ENCODE data around the gene HK1.

HK1 gene

GRCh38 chr10:69425041-69425440, 146.7 kb downstream of the HK1 start:
- H3K36me3 ChIP-seq (ENCODE audit: control insufficient read depth, insufficient read depth, low read length): no peaks in the 10 kb centered on the region
- no peaks in the 10 kb centered on the region for H3K27me3 ChIP-seq (replicated peaks; ENCODE audit: control insufficient read depth, insufficient read depth, low read length)
- H3K4me3 ChIP-seq (replicated peaks; ENCODE audit: low read depth, low read length): no peak overlapping the region
- no peak for DNase-seq (ENCODE audit: extremely low read depth, insufficient read length)
- TF ChIP-seq, protein P1, sequence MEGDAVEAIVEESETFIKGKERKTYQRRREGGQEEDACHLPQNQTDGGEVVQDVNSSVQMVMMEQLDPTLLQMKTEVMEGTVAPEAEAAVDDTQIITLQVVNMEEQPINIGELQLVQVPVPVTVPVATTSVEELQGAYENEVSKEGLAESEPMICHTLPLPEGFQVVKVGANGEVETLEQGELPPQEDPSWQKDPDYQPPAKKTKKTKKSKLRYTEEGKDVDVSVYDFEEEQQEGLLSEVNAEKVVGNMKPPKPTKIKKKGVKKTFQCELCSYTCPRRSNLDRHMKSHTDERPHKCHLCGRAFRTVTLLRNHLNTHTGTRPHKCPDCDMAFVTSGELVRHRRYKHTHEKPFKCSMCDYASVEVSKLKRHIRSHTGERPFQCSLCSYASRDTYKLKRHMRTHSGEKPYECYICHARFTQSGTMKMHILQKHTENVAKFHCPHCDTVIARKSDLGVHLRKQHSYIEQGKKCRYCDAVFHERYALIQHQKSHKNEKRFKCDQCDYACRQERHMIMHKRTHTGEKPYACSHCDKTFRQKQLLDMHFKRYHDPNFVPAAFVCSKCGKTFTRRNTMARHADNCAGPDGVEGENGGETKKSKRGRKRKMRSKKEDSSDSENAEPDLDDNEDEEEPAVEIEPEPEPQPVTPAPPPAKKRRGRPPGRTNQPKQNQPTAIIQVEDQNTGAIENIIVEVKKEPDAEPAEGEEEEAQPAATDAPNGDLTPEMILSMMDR (IDR thresholded peaks at IDR 0.05; ENCODE audit: insufficient read depth, low read length, poor library complexity, severe bottlenecking): no peak

DNA sequence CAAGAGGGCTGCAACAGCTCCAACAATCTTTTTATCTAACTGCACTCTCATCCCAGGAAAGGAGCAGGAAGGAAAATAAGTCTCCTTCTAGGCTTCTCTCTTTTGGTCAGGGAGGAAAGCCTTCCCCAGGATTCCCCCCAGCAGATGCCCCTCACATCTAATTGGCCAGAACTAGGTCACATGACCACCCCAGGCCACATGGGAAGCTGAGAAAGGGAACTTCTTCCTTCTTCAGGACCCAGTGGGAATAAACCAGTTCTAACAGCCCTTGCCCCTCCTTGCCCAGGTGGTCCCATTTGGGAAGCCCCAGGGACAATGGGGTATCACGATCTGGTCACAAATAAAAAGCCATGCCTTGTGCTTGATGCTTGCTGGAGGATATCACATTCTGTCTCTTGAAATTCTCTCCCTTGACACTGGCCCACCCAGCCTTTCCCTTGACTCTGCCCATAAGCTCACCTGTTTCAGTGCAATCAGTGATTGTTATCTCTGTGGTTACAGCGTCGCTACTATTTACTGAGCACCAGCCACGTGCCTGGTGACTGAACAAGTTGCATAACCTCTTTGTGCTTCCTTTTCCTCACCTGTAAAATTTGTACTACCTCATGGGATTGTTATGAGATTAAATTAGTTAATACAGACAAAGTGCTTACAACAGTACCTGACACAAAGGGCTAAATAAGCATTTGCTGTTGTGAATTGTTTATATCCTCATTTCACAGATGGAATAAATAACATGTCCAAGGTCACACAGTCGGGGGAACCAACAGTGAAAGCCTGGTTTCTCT, 147.4 kb downstream of the HK1 start:
- H3K27me3 ChIP-seq (replicated peaks; ENCODE audit: control insufficient read depth, insufficient read depth, low read length): no peaks in the 10 kb centered on the region
- no peaks in the 10 kb centered on the region for H3K36me3 ChIP-seq (ENCODE audit: control insufficient read depth, insufficient read depth, low read length)
- no peak for DNase-seq (ENCODE audit: extremely low read depth, insufficient read length)
- no peak overlapping the region for H3K4me3 ChIP-seq (replicated peaks; ENCODE audit: low read depth, low read length)
- TF ChIP-seq, protein P1 (IDR thresholded peaks at IDR 0.05; ENCODE audit: insufficient read depth, low read length, poor library complexity, severe bottlenecking): no peak

GRCh38 chr10:69426376-69426727, 148.1 kb downstream of the HK1 start:
- TF ChIP-seq, protein P1 (IDR thresholded peaks at IDR 0.05; ENCODE audit: insufficient read depth, low read length, poor library complexity, severe bottlenecking): no peak
- no peaks in the 10 kb centered on the region for H3K27me3 ChIP-seq (replicated peaks; ENCODE audit: control insufficient read depth, insufficient read depth, low read length)

GRCh38 chr10:69428165-69428564, 149.9 kb downstream of the HK1 start:
- no peaks in the 10 kb centered on the region for H3K27me3 ChIP-seq (replicated peaks; ENCODE audit: control insufficient read depth, insufficient read depth, low read length)
- TF ChIP-seq, protein P1 (IDR thresholded peaks at IDR 0.05; ENCODE audit: insufficient read depth, low read length, poor library complexity, severe bottlenecking): no peak
- no peaks in the 10 kb centered on the region for H3K36me3 ChIP-seq (ENCODE audit: control insufficient read depth, insufficient read depth, low read length)
- no peak overlapping the region for H3K4me3 ChIP-seq (replicated peaks; ENCODE audit: low read depth, low read length)
- DNase-seq (ENCODE audit: extremely low read depth, insufficient read length): no peak

More at GRCh38 chr10:69426376-69426727, 148.1 kb downstream of the HK1 start:
- Histone ChIP-seq H3K4me3 (replicated peaks; ENCODE audit: low read depth, low read length) (no peak overlapping the region), H3K36me3 (ENCODE audit: control insufficient read depth, insufficient read depth, low read length) (no peaks in the 10 kb centered on the region)
- no peak for DNase-seq (ENCODE audit: extremely low read depth, insufficient read length)

- H3K36me3 ChIP-seq (ENCODE audit: control insufficient read depth, insufficient read depth, low read length): no peaks in the 10 kb centered on the region
- DNase-seq (ENCODE audit: extremely low read depth, insufficient read length): no peak
- no peak overlapping the region for H3K4me3 ChIP-seq (replicated peaks; ENCODE audit: low read depth, low read length)
- TF ChIP-seq, protein P1 (IDR thresholded peaks at IDR 0.05; ENCODE audit: insufficient read depth, low read length, poor library complexity, severe bottlenecking): no peak
- H3K27me3 ChIP-seq (replicated peaks; ENCODE audit: control insufficient read depth, insufficient read depth, low read length): no peaks in the 10 kb centered on the region
Measured at GRCh38 chr10:69434169-69434568, 155.9 kb downstream of the HK1 start.

Data from GM06990 (cell line).